ENCODE measurements around the gene FAM228A. TPM values are rescaled to one million over a fixed set of nuclear protein-coding genes. Genes with fewer than 3 reads are reported as not detected.

FAM228A gene
- total and polyA plus RNA-seq, 2 donors (not counting 3 experiments of a cell fraction or from before 2014, with no cell fraction given): 0.36 to 1.00 TPM

DNA sequence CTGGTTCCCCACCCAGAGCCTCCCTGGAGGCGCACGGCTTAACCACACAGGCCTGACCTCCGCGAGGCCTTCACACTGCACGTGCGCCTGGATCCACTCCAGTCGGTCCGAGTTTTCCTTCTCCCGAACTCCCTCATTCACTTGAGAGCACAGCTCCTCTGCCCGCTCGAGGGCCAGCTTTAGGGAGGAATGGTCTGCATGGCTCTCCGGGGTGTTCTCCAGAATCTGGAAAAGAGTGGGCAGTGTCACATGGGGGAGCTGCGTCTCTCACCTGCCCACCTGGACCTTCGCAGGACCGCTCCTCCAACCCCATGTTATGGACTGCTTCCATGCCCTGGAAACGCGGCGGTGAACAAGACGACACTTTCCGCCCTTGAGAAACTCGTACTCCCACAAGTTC lies 35.9 kb downstream of the FAM228A start:
- ChIA-PET CTCF (interaction anchor here (0.9 kb wide), 1 partner anchor 284 kb away, joined by 4 read pairs; the partner anchor contains the start of gene ATAD2B), POLR2A (no interaction called here)
- dilution Hi-C loops (cut with MboI; ENCODE audit: extremely low pct_ligation_motif_present, low sequenced_read_pairs): no loop called here
- no peak overlapping the region for H3K4me2 ChIP-seq (ENCODE audit: insufficient read depth, low read length)
- intact Hi-C loops (cut with micrococcal nuclease): no loop called here
- no peaks in the 10 kb centered on the region for H3K27me3 ChIP-seq (ENCODE audit: control insufficient read depth in 2 of 2, insufficient read depth in 2 of 2, low read length in 2 of 2)
- no peak overlapping the region for H3K9ac ChIP-seq (replicated peaks; ENCODE audit: extremely low read depth, insufficient read depth, low read length)
- H3K79me2 ChIP-seq (ENCODE audit: control insufficient read depth, insufficient read depth, low read length): no peaks in the 10 kb centered on the region
- no peaks in the 10 kb centered on the region for H3K9me1 ChIP-seq (replicated peaks; ENCODE audit: control insufficient read depth, extremely low read depth, insufficient read depth, low read length)
- no peak overlapping the region for H3K27ac ChIP-seq (ENCODE audit: insufficient read depth, low read depth, low read length)
- TF ChIP-seq POLR2AphosphoS5 (IDR thresholded peaks at IDR 0.05; ENCODE audit: insufficient read depth, low read depth, low read length) (no peak), JUN (IDR thresholded peaks at IDR 0.05; ENCODE audit: borderline replicate concordance, insufficient read depth, insufficient read length, low read depth) (no peak), GATA2 (IDR thresholded peaks at IDR 0.05; ENCODE audit: insufficient read depth, insufficient read length, low read depth, low read length) (no peak), MYC (IDR thresholded peaks at IDR 0.05; ENCODE audit: low read depth, low read length) (no peak), EZH2 (IDR thresholded peaks at IDR 0.05; ENCODE audit: borderline replicate concordance, low read depth, low read length, severe bottlenecking) (no peak), POLR2A (IDR thresholded peaks at IDR 0.05; ENCODE audit: low read depth, low read length) (no peak), FOS (IDR thresholded peaks at IDR 0.05; ENCODE audit: borderline replicate concordance, insufficient read depth, low read length) (no peak)
- TF ChIP-seq, protein P1, sequence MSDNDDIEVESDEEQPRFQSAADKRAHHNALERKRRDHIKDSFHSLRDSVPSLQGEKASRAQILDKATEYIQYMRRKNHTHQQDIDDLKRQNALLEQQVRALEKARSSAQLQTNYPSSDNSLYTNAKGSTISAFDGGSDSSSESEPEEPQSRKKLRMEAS (IDR thresholded peaks at IDR 0.05; ENCODE audit: insufficient read depth, insufficient read length): no peak
- TF ChIP-seq, protein P2, sequence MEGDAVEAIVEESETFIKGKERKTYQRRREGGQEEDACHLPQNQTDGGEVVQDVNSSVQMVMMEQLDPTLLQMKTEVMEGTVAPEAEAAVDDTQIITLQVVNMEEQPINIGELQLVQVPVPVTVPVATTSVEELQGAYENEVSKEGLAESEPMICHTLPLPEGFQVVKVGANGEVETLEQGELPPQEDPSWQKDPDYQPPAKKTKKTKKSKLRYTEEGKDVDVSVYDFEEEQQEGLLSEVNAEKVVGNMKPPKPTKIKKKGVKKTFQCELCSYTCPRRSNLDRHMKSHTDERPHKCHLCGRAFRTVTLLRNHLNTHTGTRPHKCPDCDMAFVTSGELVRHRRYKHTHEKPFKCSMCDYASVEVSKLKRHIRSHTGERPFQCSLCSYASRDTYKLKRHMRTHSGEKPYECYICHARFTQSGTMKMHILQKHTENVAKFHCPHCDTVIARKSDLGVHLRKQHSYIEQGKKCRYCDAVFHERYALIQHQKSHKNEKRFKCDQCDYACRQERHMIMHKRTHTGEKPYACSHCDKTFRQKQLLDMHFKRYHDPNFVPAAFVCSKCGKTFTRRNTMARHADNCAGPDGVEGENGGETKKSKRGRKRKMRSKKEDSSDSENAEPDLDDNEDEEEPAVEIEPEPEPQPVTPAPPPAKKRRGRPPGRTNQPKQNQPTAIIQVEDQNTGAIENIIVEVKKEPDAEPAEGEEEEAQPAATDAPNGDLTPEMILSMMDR (IDR thresholded peaks at IDR 0.05; ENCODE audit: extremely low read depth in 1 of 2, insufficient read depth in 1 of 2, low read depth in 1 of 2, low read length in 2 of 2): no peak
- no peak overlapping the region for H3K4me3 ChIP-seq (replicated peaks in 1 of 3; ENCODE audit: insufficient read depth in 1 of 3, low read depth in 1 of 3, low read length in 3 of 3)
- DNase-seq (ENCODE audit: low read depth, low spot score) (no peak), FAIRE-seq (no peak)
- H2AFZ ChIP-seq (ENCODE audit: low read depth, low read length): no peak overlapping the region
- BruUV-seq (replicated peaks): no TSS peak
- H3K4me1 ChIP-seq (ENCODE audit: control insufficient read depth, extremely low read depth, insufficient read depth, low read length): no peaks in the 10 kb centered on the region
- H3K36me3 ChIP-seq (ENCODE audit: control insufficient read depth in 2 of 2, extremely low read depth in 1 of 2, insufficient read depth in 2 of 2, low read length in 2 of 2): peaks cover 6 to 42% of the 10 kb centered on the region in 2 experiments
- H4K20me1 ChIP-seq (replicated peaks; ENCODE audit: control insufficient read depth, extremely low read depth, insufficient read depth, low read length): no peaks in the 10 kb centered on the region
- no peaks in the 10 kb centered on the region for H3K9me3 ChIP-seq (replicated peaks; ENCODE audit: control insufficient read depth, insufficient read depth, low read length)
